Measurements from ENCODE around the gene TBRG1.

TBRG1 gene

GRCh38 chr11:124681421-124681820, 58.8 kb downstream of the TBRG1 start:
- H3K4me1 ChIP-seq (ENCODE audit: control insufficient read depth, insufficient read depth, low read length), result no peaks in the 10 kb centered on the region
- no peak overlapping the region for H3K27ac ChIP-seq (ENCODE audit: low read depth, low read length)
- no peak overlapping the region for H3K4me3 ChIP-seq (ENCODE audit: low read depth, low read length)
- no peak overlapping the region for H3K9ac ChIP-seq (ENCODE audit: low read depth, low read length)
- H3K36me3 ChIP-seq (ENCODE audit: control insufficient read depth, insufficient read depth, low read length), result no peaks in the 10 kb centered on the region
- H3K27me3 ChIP-seq (ENCODE audit: control insufficient read depth, insufficient read depth, low read length), result no peaks in the 10 kb centered on the region
- peaks cover 3% of the 10 kb centered on the region for H3K9me3 ChIP-seq (ENCODE audit: control insufficient read depth, insufficient read depth, low read length)

GRCh38 chr11:124682443-124682842, 59.8 kb downstream of the TBRG1 start:
- H3K27ac ChIP-seq (ENCODE audit: low read depth, low read length), result no peak overlapping the region
- H3K9ac ChIP-seq (ENCODE audit: low read depth, low read length), result no peak overlapping the region
- peaks cover 3% of the 10 kb centered on the region for H3K9me3 ChIP-seq (ENCODE audit: control insufficient read depth, insufficient read depth, low read length)
- H3K4me3 ChIP-seq (ENCODE audit: low read depth, low read length), result no peak overlapping the region
- H3K4me1 ChIP-seq (ENCODE audit: control insufficient read depth, insufficient read depth, low read length), result no peaks in the 10 kb centered on the region
- H3K36me3 ChIP-seq (ENCODE audit: control insufficient read depth, insufficient read depth, low read length), result no peaks in the 10 kb centered on the region
- H3K27me3 ChIP-seq (ENCODE audit: control insufficient read depth, insufficient read depth, low read length), result no peaks in the 10 kb centered on the region

Measured in HUES48 (cell line).